GM12864 (cell line): ENCODE results near the gene SNCB.

ENCODE experiments used
- DNase-seq: peaks from one replicate; pipeline ENCODE4 v3.0.0-alpha.2; 2011; ENCODE audit warnings: low read depth
- H3K4me3 ChIP-seq: 2 replicates; pipeline ENCODE4 v1.5.1; 2011; ENCODE audit warnings: mild to moderate bottlenecking, low read depth, low read length, control low read depth
- TF ChIP-seq, protein P1 (sequence below): IDR thresholded peaks from 2 replicates; pipeline ENCODE4 v1.5.1; 2011; ENCODE audit warnings: low read depth, mild to moderate bottlenecking, moderate library complexity, low read length, control low read depth, inconsistent platforms; ENCODE audit errors: missing control alignments

The SNCB gene

DNA sequence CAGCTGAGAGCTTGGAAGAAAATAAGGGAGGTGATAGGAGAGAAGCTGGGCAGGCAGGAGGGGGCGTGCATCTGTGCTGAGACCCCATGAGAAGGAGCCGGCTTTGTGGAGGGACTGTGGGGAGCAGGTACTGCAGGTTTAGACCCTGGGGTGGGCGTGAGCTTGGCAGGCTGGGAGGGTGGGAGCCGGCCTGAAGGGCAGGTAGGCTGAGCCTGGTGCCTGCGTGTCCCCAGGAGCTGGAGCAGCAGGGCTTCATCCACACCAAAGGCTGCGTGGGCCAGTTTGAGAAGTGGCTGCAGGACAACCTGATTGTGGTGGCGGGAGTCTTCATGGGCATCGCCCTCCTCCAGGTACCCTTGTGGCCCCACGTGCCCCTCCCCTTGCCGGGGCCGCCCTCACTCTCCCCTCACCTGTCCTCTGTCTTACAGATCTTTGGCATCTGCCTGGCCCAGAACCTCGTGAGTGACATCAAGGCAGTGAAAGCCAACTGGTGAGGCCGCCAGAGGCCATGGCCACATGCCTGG, 26.2 kb upstream of the SNCB start:
- TF ChIP-seq, protein P1, sequence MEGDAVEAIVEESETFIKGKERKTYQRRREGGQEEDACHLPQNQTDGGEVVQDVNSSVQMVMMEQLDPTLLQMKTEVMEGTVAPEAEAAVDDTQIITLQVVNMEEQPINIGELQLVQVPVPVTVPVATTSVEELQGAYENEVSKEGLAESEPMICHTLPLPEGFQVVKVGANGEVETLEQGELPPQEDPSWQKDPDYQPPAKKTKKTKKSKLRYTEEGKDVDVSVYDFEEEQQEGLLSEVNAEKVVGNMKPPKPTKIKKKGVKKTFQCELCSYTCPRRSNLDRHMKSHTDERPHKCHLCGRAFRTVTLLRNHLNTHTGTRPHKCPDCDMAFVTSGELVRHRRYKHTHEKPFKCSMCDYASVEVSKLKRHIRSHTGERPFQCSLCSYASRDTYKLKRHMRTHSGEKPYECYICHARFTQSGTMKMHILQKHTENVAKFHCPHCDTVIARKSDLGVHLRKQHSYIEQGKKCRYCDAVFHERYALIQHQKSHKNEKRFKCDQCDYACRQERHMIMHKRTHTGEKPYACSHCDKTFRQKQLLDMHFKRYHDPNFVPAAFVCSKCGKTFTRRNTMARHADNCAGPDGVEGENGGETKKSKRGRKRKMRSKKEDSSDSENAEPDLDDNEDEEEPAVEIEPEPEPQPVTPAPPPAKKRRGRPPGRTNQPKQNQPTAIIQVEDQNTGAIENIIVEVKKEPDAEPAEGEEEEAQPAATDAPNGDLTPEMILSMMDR = no peak
- no peak overlapping the region for H3K4me3 ChIP-seq
- DNase-seq = no peak

DNA sequence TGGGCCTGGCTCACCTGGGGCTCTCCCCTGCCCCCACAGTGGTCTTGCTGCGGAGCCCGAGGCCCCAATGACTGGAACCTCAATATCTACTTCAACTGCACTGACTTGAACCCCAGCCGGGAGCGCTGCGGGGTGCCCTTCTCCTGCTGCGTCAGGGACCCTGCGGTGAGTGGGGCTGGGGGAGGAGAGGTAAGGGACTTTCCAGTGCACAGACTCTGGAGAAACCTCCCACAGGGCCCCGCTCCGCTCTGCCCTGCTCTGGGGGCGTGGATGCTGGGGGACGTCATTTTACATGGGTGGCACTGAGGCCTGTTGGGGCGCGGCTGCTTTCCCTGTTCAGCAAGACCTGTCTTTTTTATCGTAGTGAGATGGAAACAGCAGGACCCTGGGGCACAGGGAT, 24.5 kb upstream of the SNCB start:
- DNase-seq = no peak
- no peak overlapping the region for H3K4me3 ChIP-seq
- TF ChIP-seq, protein P1 = no peak

DNA sequence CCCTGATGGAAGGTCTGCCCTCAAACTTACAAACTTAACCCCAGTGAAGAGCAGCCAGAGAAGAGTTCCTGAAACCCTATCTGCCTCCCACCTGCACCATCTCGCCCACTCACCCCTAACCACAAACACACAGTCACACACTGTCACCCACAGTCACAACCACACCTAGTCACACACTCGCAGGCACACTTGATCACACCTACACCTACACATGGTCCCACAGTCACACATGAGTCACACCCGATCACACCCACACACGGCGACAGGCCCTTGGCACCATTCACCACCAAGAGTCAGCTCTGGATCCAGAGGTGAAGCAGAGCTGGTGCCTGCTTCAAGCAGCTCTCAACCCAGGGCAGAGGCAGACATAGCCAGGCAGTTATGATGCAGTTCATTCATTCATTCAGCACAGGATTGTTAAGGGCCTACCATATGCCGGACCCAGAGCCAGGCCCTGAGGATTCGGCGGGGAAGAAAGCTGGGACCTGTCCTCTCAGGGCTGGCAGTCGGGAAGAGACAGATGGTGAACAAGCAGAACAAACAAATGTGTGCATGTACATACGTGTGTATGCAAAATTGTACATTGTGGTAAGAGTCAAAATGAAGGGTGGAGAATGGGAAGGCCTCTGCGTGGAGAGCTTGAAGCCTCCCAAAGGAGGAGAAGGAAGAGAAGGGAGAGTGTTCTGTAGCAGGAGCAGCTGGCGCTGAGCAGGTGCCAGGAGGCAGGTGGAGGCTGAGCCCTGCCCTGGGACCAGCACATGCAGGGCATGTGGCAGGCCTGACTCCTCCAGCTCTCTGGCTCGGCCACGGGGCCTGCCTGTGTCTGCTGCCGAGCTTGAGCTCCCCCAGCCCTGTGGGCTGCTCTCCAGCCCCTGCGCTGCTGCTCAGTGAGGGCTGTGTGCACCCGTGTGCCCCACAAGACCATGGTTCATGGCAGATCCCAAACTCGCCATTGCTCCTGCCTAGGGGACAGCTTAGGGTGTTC, 23.4 kb upstream of the SNCB start:
- TF ChIP-seq, protein P1 = no peak

DNA sequence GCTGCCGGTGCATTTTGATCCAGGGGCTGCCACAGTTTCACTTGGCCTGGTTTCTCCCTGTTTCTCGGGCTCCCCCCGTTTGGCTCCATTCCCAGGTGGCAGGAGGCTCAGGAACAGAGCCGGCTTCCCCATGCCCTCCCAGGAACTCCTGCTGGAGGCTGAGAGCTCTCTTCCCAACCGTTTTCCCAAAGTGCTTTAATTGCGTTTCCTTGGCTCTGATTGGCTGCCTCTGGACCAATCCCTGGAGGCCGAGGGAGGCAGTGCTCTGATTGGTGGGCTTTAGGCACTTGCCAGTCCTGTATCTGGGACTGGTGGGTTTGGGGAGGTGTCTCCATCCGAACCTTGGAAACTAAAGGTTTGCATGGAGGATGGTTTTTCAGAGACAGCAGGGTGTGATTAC, 21.8 kb upstream of the SNCB start:
- DNase-seq = no peak
- TF ChIP-seq, protein P1 = no peak
- H3K4me3 ChIP-seq = no peak overlapping the region

More for the DNA sequence above, 23.4 kb upstream of the SNCB start:
- no peak overlapping the region for H3K4me3 ChIP-seq
- DNase-seq = no peak

DNA sequence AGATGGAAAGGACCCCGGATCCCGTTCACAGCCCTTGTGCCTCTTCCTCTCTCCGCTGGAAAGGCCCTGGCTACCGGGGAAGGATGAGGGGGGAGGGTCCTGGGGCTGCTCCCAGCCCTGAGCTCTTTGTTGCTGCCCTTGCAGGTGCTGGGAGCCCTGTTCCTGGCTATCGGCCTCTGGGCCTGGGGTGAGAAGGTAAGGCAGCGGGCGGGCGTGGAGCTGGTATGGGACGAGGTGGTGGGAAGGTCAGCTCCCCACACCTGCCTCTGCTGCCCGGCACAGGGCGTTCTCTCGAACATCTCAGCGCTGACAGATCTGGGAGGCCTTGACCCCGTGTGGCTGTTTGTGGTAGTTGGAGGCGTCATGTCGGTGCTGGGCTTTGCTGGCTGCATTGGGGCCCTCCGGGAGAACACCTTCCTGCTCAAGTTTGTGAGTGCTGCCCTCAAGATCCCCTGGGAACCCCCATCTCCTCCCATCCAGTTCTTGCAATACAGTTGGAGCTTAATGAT, 21.2 kb upstream of the SNCB start:
- TF ChIP-seq, protein P1 = no peak
- H3K4me3 ChIP-seq = no peak overlapping the region
- DNase-seq = no peak

DNA sequence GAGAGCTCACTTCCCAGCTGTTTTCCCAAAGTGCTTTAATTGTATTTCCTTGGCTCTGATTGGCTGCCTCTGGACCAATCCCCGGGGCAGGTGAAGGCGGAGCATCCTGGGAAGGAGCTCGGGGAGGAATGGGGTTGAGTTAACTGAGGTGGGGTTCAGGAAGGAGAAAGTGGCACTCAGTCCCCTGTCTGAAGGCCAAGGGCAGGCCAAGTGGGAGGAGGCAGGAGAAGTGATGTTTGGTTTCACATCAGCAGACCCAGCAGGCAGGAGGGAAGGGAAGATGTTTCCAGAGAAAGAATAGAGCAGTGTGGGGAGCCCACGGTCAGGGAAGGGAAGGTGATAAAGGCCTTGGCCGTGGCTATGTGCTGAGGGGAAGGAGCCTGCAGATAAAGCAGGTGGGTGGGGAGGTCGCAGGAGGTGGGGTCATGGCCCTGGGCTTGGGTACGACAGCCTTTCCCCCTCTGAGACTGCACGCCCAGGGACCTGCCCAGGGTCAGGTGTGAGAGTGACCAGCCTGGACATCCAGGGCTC, 20.1 kb upstream of the SNCB start:
- H3K4me3 ChIP-seq = no peak overlapping the region
- TF ChIP-seq, protein P1 = no peak
- no peak for DNase-seq
